Measurements from ENCODE around the gene C3orf18. TPM values are rescaled to one million over a fixed set of nuclear protein-coding genes. Genes with fewer than 3 reads are reported as not detected.

Gene C3orf18
- total RNA-seq, 2 donors from 2014 or later: 2.1 to 2.8 TPM

- intact Hi-C loops (cut with DNase I, micrococcal nuclease): loop anchor here in 1 of 2 donors (10.0 kb wide), 1 partner anchor 172 kb away; no protein-coding TSS in a partner anchor
- ATAC-seq (peak; percentile 26), DNase-seq (no peak)
Measured at GRCh38 chr3:50536471-50537180, 30.9 kb downstream of the C3orf18 start.

- DNase-seq (no peak), ATAC-seq (no peak)
- intact Hi-C loops (cut with DNase I, micrococcal nuclease): loop anchor here in 1 of 2 donors (10.0 kb wide), 1 partner anchor 170 kb away; no protein-coding TSS in a partner anchor
Measured at GRCh38 chr3:50534681-50535330, 32.7 kb downstream of the C3orf18 start.

- no peak for ATAC-seq
- DNase-seq: no peak
- intact Hi-C loops (cut with DNase I, micrococcal nuclease): loop anchor here in 1 of 2 donors (10.0 kb wide), 1 partner anchor 169 kb away; no protein-coding TSS in a partner anchor
Measured at GRCh38 chr3:50533807-50534461, 33.6 kb downstream of the C3orf18 start.

GRCh38 chr3:50533316-50533715 is 34.2 kb downstream of the C3orf18 start:
- ATAC-seq: no peak
- intact Hi-C loops (cut with DNase I, micrococcal nuclease): loop anchor here in 1 of 2 donors (10.0 kb wide), 1 partner anchor 169 kb away; no protein-coding TSS in a partner anchor

GRCh38 chr3:50532062-50532705 is 35.4 kb downstream of the C3orf18 start:
- DNase-seq (no peak), ATAC-seq (no peak)
- intact Hi-C loops (cut with DNase I, micrococcal nuclease): loop anchor here in 1 of 2 donors (10.0 kb wide), 1 partner anchor 167 kb away; no protein-coding TSS in a partner anchor

More at GRCh38 chr3:50533316-50533715, 34.2 kb downstream of the C3orf18 start:
- no peak for DNase-seq

GRCh38 chr3:50531201-50531600 is 36.3 kb downstream of the C3orf18 start:
- intact Hi-C loops (cut with DNase I, micrococcal nuclease): loop anchor here in 1 of 2 donors (10.0 kb wide), 1 partner anchor 166 kb away; no protein-coding TSS in a partner anchor
- DNase-seq (no peak), ATAC-seq (no peak)

GRCh38 chr3:50530001-50530970 is 37.3 kb downstream of the C3orf18 start:
- DNase-seq (no peak), ATAC-seq (no peak)
- intact Hi-C loops (cut with DNase I, micrococcal nuclease): loop anchor here in 1 of 2 donors (10.0 kb wide), 1 partner anchor 165 kb away; no protein-coding TSS in a partner anchor

- ATAC-seq: peak; percentile 52
- intact Hi-C loops (cut with DNase I, micrococcal nuclease): no loop called here
- peak; percentile 40 to 50 for DNase-seq
Measured at GRCh38 chr3:50525987-50526386, 41.6 kb downstream of the C3orf18 start.

GRCh38 chr3:50525191-50525910 is 42.2 kb downstream of the C3orf18 start:
- DNase-seq (no peak), ATAC-seq (no peak)
- intact Hi-C loops (cut with DNase I, micrococcal nuclease): no loop called here

GRCh38 chr3:50524746-50525145 is 42.8 kb downstream of the C3orf18 start:
- DNase-seq (no peak), ATAC-seq (no peak)
- intact Hi-C loops (cut with DNase I, micrococcal nuclease): no loop called here

- ATAC-seq (no peak), DNase-seq (no peak)
- intact Hi-C loops (cut with DNase I, micrococcal nuclease): no loop called here
Measured at GRCh38 chr3:50523279-50523811, 44.2 kb downstream of the C3orf18 start.

- ATAC-seq: no peak
- no peak for DNase-seq
- intact Hi-C loops (cut with DNase I, micrococcal nuclease): no loop called here
Measured at GRCh38 chr3:50521572-50521971, 46.0 kb downstream of the C3orf18 start.

GRCh38 chr3:50520849-50521248 is 46.7 kb downstream of the C3orf18 start:
- no peak for ATAC-seq
- intact Hi-C loops (cut with DNase I, micrococcal nuclease): no loop called here
- DNase-seq: no peak

GRCh38 chr3:50519471-50520089 is 48.0 kb downstream of the C3orf18 start:
- intact Hi-C loops (cut with DNase I, micrococcal nuclease): no loop called here
- ATAC-seq (peak; percentile 82), DNase-seq (peak; percentile 56 to 76)

GRCh38 chr3:50518436-50518835 is 49.1 kb downstream of the C3orf18 start:
- no peak for DNase-seq
- intact Hi-C loops (cut with DNase I, micrococcal nuclease): no loop called here
- no peak for ATAC-seq

- no peak for ATAC-seq
- intact Hi-C loops (cut with DNase I, micrococcal nuclease): no loop called here
- DNase-seq: no peak
Measured at GRCh38 chr3:50517721-50518206, 49.8 kb downstream of the C3orf18 start.

Data from left colon (tissue), 2 donors.